RWPE2 (cell line): ENCODE measurements around the gene FXR2.

Experiments used
- ATAC-seq: fragments of 200-7000 bp; cut with Tn5 transposase; 3 replicates; pipeline ENCODE4 v1.9.1; 2021; ENCODE audit warnings: low read depth
- DNase-seq: peaks from one replicate; pipeline ENCODE4 v3.0.0-alpha.2; 2020; ENCODE audit warnings: low spot score
- H3K27ac ChIP-seq: fragments of 450-650 bp; 2 replicates; pipeline ENCODE4 v1.5.1; 2017; ENCODE audit warnings: mild to moderate bottlenecking; ENCODE audit not compliant: poor library complexity, severe bottlenecking
- H3K27me3 ChIP-seq: fragments of 250-450 bp; sonication (Bioruptor Pico); 2 replicates; pipeline ENCODE4 v1.5.1; 2021; ENCODE audit warnings: mild to moderate bottlenecking, moderate library complexity; ENCODE audit not compliant: insufficient read depth, poor library complexity, severe bottlenecking
- H3K36me3 ChIP-seq: fragments of 250-450 bp; sonication (Bioruptor Pico); 2 replicates; pipeline ENCODE4 v1.5.1; 2020; ENCODE audit warnings: low read depth, mild to moderate bottlenecking, moderate library complexity
- H3K4me1 ChIP-seq: fragments of 250-450 bp; sonication (Bioruptor Pico); 2 replicates; pipeline ENCODE4 v1.5.1; 2021; ENCODE audit warnings: mild to moderate bottlenecking, moderate library complexity; ENCODE audit not compliant: insufficient read depth, poor library complexity, severe bottlenecking
- H3K4me3 ChIP-seq: fragments of 250-450 bp; sonication (Bioruptor Pico); 2 replicates; pipeline ENCODE4 v1.5.1; 2021; ENCODE audit warnings: mild to moderate bottlenecking, moderate library complexity; ENCODE audit not compliant: severe bottlenecking
- H3K9me3 ChIP-seq: fragments of 250-450 bp; sonication (Bioruptor Pico); 2 replicates; pipeline ENCODE4 v1.5.1; 2021; ENCODE audit warnings: mild to moderate bottlenecking, moderate library complexity; ENCODE audit not compliant: severe bottlenecking
- TF ChIP-seq, protein P1 (sequence below): fragments of 450-650 bp; IDR thresholded peaks from one replicate; pipeline ENCODE4 v1.5.1; 2017; ENCODE audit warnings: mild to moderate bottlenecking, moderate library complexity; ENCODE audit not compliant: poor library complexity, severe bottlenecking

FXR2 gene

DNA sequence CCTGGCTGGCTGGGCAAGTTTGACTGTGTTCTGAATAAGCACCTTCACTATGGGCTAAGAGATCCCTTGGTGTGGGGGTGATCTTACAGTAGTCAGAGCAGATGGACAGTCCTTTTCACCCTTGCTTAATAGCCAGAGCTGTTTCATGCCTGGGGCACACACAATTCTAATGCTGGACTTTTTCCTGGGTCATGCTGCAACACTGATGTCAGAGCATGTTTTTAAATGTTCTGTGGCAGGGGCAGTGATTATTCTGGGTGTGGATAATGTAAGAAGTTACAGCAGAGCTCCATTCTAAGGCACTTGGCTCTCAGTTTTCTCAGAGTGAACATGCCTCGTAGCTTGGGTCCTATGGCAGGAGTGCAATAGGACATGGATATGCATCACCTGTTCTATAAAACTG is 39.2 kb downstream of the FXR2 start:
- peaks cover 73% of the 10 kb centered on the region for H3K36me3 ChIP-seq
- TF ChIP-seq, protein P1, sequence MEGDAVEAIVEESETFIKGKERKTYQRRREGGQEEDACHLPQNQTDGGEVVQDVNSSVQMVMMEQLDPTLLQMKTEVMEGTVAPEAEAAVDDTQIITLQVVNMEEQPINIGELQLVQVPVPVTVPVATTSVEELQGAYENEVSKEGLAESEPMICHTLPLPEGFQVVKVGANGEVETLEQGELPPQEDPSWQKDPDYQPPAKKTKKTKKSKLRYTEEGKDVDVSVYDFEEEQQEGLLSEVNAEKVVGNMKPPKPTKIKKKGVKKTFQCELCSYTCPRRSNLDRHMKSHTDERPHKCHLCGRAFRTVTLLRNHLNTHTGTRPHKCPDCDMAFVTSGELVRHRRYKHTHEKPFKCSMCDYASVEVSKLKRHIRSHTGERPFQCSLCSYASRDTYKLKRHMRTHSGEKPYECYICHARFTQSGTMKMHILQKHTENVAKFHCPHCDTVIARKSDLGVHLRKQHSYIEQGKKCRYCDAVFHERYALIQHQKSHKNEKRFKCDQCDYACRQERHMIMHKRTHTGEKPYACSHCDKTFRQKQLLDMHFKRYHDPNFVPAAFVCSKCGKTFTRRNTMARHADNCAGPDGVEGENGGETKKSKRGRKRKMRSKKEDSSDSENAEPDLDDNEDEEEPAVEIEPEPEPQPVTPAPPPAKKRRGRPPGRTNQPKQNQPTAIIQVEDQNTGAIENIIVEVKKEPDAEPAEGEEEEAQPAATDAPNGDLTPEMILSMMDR = no peak
- no peak for ATAC-seq
- H3K9me3 ChIP-seq = no peaks in the 10 kb centered on the region
- no peaks in the 10 kb centered on the region for H3K27me3 ChIP-seq
- DNase-seq = no peak
- H3K27ac ChIP-seq = peak overlapping the region; percentile 98
- peaks cover 20% of the 10 kb centered on the region for H3K4me1 ChIP-seq
- H3K4me3 ChIP-seq = no peak overlapping the region

DNA sequence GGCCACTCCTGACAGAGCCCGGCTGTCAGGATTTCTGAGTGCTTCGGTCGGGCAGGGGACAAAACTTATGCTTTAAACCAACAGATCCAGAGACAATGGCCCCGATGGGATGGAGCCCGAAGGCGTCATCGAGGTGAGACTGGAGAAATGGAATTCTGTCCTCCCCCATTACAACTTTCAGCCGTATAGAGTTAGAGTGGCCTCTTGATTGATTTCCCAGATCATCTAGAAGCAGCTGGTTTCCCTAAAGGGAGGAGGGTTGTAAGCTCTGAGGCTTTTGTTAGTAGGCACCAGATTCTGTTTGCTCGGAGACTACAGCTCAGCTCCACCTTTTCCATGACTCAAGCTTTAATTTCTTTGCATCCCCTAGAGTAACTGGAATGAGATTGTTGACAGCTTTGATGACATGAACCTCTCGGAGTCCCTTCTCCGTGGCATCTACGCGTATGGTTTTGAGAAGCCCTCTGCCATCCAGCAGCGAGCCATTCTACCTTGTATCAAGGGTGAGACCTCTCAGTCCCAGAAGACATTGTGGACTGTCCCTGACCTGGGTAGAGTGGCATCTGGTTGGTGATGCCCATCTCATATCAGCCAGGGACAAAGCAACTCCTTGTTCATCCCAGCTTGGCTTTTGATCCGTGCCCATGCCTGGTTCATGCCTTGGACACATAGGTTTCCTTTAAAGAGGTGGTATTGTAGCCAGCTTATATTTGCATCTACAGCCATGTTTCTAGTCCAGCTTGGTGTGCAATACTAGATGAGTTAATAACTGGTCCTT is 40.3 kb downstream of the FXR2 start:
- DNase-seq (no peak), ATAC-seq (no peak)
- Histone ChIP-seq H3K27ac (peak overlapping the region; percentile 98), H3K27me3 (no peaks in the 10 kb centered on the region), H3K4me1 (peaks cover 20% of the 10 kb centered on the region), H3K36me3 (peaks cover 84% of the 10 kb centered on the region), H3K9me3 (no peaks in the 10 kb centered on the region), H3K4me3 (peak overlapping the region; percentile 71)
- TF ChIP-seq, protein P1 = no peak

DNA sequence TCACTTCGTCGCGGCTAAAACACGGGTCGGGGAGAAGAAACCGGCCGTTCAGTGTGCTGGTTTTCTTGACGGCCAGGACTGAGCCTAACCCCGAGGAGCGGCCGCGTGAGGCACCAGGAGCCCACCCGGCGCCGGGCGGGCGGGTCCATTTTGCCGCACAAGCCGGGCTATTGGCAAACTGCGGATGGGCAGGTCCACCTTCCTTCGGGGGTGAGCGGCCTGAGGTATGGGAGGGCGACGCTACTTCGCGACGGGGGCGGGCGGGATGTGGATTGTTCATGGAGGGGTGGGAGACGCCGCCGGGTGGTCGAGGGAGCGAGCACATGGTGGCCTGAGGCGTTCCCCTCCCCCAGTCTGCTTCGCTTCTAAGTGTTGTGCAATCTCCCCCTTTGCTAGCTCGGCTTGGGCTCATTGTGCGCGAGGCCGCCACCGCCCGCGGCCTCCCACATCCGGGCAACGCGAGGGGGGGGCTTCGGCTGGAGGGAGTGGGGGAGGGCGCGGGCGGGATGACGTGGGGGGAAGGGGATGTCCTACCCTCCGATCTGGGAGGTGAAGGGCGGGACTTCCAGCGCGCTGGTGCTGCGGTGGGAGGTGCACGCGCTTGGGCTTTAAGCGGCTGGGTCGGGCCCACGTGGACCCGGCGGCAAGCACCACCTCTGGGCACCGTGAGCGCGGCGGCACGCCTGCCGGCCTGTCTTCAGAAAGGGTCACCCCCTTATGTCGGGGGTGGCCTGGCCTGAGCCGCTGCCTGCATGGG is 41.2 kb downstream of the FXR2 start:
- H3K27ac ChIP-seq = peak overlapping the region; percentile 98
- peaks cover 16% of the 10 kb centered on the region for H3K4me1 ChIP-seq
- peaks cover 80% of the 10 kb centered on the region for H3K36me3 ChIP-seq
- no peaks in the 10 kb centered on the region for H3K27me3 ChIP-seq
- TF ChIP-seq, protein P1 = no peak
- ATAC-seq (peak; percentile 29), DNase-seq (peak; percentile 81)
- no peaks in the 10 kb centered on the region for H3K9me3 ChIP-seq
- H3K4me3 ChIP-seq = peak overlapping the region; percentile 71

DNA sequence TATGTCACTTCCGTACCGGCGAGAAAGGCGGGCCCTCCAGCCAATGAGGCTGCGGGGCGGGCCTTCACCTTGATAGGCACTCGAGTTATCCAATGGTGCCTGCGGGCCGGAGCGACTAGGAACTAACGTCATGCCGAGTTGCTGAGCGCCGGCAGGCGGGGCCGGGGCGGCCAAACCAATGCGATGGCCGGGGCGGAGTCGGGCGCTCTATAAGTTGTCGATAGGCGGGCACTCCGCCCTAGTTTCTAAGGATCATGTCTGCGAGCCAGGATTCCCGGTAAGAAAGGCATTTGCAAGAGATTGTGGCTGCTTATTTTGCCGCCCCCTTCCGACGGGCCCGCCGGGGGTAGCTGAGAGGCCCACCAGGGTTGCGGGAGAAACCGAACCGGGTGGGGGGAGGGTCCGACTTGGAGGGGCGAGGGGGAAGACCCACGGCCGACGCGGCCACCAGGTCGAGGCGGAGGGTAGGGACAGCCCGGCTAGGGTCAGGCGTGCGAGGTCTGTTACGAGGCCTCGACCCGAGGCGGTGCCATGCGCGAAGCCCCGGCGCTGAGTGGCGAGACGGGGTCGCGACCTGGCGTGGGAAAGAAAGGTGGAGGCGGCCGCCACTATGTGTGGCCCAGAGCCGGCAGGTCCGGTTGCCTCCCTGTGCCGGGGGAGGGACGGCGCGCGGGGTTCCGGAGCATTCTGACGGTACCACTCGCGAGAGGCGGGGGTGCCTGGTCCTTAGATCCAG is 41.9 kb downstream of the FXR2 start:
- Histone ChIP-seq H3K27ac (peak overlapping the region; percentile 98), H3K27me3 (no peaks in the 10 kb centered on the region), H3K9me3 (no peaks in the 10 kb centered on the region), H3K36me3 (peaks cover 73% of the 10 kb centered on the region), H3K4me1 (peaks cover 16% of the 10 kb centered on the region), H3K4me3 (peak overlapping the region; percentile 71)
- TF ChIP-seq, protein P1 = no peak
- ATAC-seq = peak; percentile 88; the same call in 1 of the 3 replicates
- peak; percentile 62 for DNase-seq
